NT2/D1 (cell line): ENCODE results near the gene TAF11L12.

Source experiments
- SUZ12 ChIP-seq: IDR thresholded peaks from 2 replicates; pipeline ENCODE4 v1.6.1; 2011; ENCODE audit not compliant: insufficient read length, insufficient read depth; ENCODE audit errors: extremely low read depth
- YY1 ChIP-seq: IDR thresholded peaks from 2 replicates; pipeline ENCODE4 v1.6.1; 2011; ENCODE audit not compliant: insufficient read length, insufficient read depth
- ZNF274 ChIP-seq: IDR thresholded peaks from 2 replicates; pipeline ENCODE4 v1.6.1; 2011; ENCODE audit warnings: mild to moderate bottlenecking, low read depth, low read length

DNA sequence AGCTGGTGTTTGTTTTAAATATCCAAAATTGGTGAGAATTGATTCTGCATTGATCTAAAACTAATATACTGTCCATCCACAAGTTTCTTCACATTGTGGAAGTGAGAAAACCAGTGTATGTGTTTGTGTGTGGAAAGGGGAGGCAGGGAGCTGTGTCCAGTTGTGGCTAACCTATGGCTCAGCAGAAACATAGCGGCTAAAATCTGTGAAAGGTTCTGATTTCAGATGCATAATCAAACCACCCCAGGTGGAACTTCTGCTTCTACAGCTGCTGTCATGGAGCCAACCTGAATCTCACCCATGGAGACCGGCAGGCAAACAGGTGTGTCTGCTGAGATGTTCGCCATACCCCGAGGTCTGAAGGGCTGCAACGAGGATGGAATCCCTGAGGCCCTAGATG is 24.0 kb downstream of the TAF11L12 start, which contains the start of gene TAF11L14:
- no peak for TF ChIP-seq SUZ12
- TF ChIP-seq YY1, result no peak
- TF ChIP-seq ZNF274, result no peak
